ENCODE results near the gene LOXHD1. TPM values are rescaled to one million over a fixed set of nuclear protein-coding genes. Genes with fewer than 3 reads are reported as not detected.

Gene LOXHD1
- total RNA-seq, 1 donor from 2014 or later = not detected

Other genes starting within 250 kb of the LOXHD1 start
- 0.07 TPM in 1 of 2 replicates, not detected in the other for gene ST8SIA5, start 99.8 kb upstream of the LOXHD1 start, total RNA-seq